Subcutaneous adipose tissue (tissue), 4 donors: ENCODE results near the gene FBH1. TPM values are rescaled to one million over a fixed set of nuclear protein-coding genes. Genes with fewer than 3 reads are reported as not detected.

Experiments used
- CTCF ChIP-seq: fragments of 450-650 bp; IDR thresholded peaks from one replicate; pipeline ENCODE4 v1.5.1; 2016; ENCODE audit warnings: low read depth, mild to moderate bottlenecking, control low read depth, antibody characterized with exemption, moderate library complexity
- total RNA-seq, 4 donors: library from RNA; depleted of rRNA; stranded (reverse); fragments of >200 nt; gene quantifications; one replicate each; pipeline ENCODE4 v1.1.0, GENCODE V29; 2016

The FBH1 gene
- total RNA-seq, 4 donors from 2014 or later = 68.2 to 113 (median 75.7) TPM

- no peak for TF ChIP-seq CTCF
Observed at GRCh38 chr10:5888843-5889623, 1.0 kb upstream of the FBH1 start.

GRCh38 chr10:5890452-5890915, 441 bp downstream of the FBH1 start:
- TF ChIP-seq CTCF = no peak

DNA sequence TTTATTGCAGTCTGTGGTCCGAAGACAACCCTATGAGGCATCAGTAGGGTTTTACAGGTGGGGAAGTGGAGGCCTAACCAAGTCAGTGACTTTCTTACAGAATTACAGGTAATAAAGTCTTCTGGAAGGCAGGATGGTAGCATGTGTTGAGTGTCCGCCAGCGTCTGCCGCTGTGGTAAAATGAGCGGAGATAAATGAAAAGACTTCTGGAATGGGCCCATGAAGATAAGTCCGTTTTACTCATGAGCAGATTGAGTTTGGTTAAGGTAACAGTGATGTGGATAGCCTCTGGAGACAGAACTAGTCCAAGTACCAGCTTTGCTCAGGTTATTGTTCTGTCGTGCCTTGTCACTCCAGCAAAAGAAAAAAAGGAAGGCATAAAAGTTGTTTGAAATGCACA, 966 bp downstream of the FBH1 start:
- no peak for TF ChIP-seq CTCF

DNA sequence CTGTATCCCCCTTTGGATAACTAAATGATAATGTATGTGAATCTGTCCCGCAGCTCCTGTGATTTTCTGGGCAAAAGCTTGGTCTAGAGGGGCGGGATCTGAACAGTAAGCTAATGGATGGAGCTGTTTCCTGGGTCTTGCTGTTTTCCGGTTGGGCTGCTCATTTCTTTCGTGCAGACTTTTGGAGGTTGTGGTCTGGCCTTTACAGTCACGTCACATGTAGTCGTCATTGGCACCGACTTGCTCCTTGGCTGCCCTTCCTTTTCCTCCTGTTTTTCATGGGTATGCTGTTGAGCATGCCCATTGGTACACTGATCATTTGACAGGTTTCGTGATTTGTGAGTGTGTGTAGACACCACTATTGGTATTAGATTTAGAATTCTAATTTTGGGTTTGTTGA, 2.0 kb downstream of the FBH1 start:
- TF ChIP-seq CTCF = no peak

DNA sequence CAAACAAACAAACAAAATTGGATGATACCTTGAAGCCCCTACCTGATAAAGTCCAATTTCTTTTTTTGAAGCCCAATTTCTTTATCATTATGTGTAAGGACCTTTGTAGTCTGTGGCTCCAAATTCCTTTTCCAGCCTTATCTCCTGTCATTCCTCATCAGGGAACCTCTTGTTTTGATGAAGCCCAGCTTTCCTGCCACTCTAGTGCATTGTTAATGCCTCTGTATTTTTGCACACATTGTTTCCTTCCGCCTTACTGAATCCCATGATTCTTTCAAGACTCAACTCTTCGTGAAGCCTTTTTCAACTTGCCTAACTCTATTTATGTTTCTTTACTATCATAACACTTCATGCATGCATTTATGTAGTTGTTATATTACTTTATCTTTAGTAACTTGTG, 3.3 kb downstream of the FBH1 start:
- TF ChIP-seq CTCF = no peak

DNA sequence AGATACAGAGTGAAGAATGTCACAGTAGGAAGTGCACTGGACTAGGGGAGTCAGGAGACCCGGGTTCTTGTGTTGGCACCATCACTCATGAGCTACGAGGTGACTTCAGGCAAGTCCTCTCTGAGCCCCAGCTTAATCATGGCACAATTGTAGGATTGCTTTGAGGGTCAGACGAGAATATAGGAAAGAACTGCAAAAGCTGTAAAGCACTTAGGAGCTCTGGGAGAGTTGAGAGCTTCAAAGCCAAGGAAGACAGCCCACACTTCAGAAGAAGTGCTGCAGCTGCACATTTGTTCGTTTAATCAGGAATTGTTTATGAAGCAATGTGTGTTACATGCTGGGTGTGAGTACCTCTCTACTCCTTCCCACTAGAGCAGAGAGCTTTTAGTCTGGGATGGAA, 4.4 kb downstream of the FBH1 start:
- no peak for TF ChIP-seq CTCF

DNA sequence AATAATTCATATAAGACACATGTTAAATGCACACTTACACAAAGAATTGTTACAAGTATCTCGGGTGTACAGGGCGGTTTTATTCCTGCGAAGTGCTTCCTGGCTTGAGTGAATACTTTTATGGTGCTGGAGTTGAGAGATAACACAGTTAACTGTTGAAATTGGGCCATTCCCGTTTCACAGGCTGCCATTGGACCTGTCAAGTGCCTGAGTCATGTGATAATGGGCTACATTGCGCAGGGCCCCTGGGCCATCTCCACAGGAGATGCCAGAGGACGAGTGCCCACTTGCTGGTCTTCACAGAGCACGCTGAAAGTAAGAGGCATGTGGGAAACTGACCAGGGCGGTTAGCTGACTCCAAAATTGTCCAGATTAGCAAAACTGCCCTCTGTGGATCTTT, 4.8 kb downstream of the FBH1 start:
- TF ChIP-seq CTCF = no peak
